Activated naive CD8-positive, alpha-beta T cell treated with anti-CD3 and anti-CD28 coated beads, Interleukin-2, amount 50 U/mL, for 16 hours (primary cell): ENCODE data around the gene TPCN2.

Experiments
- DNase-seq: peaks from one replicate; pipeline ENCODE4 v3.0.0-alpha.2; 2020; ENCODE audit warnings: low read depth, low spot score

The TPCN2 gene

DNA sequence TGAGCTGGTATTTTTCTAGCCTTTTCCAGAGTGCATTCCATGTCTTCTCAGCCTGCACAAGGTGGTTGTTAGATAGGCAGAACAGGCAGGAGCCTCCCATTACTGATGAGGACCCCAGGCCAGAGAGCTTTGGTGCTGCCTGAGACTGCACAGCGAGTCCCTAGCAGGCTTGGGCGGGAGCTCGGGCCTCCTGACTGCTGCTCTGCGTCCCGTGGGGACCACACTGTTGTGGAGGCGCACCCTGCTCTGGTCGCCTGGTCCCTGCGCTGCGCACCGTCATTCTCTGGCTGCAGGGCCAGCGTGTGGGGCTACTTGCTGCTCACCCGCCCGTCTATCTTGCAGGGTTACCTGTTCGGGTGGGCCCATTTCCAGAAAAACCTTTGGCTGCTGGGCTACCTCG lies 8.5 kb downstream of the TPCN2 start:
- DNase-seq, result no peak

GRCh38 chr11:69057801-69058200 lies 9.1 kb downstream of the TPCN2 start:
- DNase-seq, result no peak

GRCh38 chr11:69058511-69059270 lies 10.0 kb downstream of the TPCN2 start:
- no peak for DNase-seq

- DNase-seq, result no peak
Measured at GRCh38 chr11:69059429-69059828, 10.7 kb downstream of the TPCN2 start.

- DNase-seq, result no peak
Measured at GRCh38 chr11:69059985-69060384, 11.3 kb downstream of the TPCN2 start.

- DNase-seq, result no peak
Measured at GRCh38 chr11:69060806-69061712, 12.3 kb downstream of the TPCN2 start.

- no peak for DNase-seq
Measured at GRCh38 chr11:69061713-69062053, 13.0 kb downstream of the TPCN2 start.

DNA sequence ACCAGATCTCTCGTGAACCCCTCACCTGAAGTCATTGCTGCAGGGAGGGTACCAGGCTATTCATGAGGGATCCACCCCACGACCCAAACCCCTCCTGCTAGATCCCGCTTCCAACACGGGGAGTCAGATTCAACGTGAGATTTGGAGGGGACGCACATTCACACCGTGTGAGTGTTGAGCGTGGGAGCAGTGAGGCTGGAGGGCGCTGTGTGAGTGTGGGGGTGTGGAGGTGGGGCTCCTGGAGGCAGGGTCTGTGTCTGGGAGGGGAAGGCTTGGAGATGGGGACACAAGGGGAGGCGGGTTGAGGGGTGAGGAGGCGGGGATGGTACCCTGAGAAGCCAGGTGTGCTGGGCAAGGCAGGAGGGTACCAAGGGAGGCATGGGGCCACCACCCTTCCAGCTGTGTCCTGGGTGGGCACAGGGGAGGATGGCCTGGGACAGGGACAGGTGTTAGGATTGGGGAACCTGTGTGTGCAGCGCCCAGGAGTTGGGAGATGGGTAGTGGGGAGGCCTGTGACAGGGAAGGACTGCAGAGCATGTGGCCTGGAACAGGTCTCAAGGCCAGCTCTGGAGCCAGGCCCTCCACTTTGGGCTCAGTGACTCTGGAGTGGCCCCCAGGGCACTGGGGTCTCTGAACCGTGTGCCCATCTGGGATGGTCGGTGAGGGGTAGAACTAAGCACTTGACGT lies 13.6 kb downstream of the TPCN2 start:
- DNase-seq, result no peak

- no peak for DNase-seq
Measured at GRCh38 chr11:69062873-69063651, 14.3 kb downstream of the TPCN2 start.

DNA sequence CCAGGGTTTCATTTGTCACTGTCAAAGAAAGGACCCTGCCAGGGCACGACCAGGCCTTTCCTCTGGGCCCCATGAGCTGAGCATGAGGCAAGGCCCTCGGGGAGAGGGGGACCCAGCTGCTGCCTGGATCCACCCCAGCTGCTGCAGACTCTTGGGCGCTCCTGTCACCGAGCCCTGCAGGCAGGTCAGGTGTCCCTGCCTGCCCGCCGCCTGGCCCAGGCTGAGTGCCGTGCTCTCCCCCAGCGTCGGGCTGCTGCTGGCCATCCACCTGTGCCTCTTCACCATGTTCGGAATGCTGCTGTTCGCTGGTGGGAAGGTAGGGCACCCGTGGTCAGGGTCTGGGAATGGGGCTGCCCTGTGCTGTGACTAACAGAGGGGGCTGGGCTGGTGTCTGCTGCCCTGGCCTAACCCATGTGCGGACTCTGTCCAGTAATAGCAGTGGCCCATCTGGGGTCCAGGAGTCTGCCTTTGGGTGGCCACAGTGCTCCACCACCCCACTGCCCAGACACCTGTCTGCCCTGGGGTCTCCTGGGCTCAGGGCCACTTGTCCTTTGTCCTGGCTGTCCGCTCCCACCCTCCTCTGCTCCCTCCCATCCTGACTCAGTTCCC lies 15.0 kb downstream of the TPCN2 start:
- no peak for DNase-seq

DNA sequence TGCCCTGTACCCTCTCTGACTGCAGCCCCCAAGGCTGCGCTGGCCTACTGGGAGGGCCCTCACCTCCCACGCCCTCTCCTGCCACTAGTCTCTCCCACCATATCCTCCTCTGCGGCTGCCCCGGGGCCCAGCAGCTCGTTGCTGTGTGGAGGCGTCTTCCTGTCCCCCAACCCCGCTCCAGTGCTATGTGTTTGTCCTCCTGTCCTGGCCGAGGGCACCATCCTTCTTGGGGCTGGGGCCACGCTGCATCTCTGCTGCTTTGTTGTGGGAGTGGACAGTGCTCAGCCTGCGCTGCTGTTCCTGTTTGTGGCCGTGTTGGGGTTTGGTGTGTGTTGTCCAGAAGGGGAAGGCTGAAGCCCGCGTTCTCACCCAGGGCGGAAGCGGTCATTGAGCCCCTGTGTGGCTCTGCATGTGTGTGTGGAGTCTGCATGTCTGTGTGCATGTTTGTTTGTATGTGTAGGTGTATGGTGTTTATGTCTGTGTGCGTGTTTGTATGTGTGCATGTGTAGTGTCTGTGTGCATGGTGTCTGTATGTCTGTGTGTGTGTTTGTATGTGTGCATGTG lies 15.7 kb downstream of the TPCN2 start:
- no peak for DNase-seq

- DNase-seq, result no peak
Measured at GRCh38 chr11:69065147-69065710, 16.5 kb downstream of the TPCN2 start.

GRCh38 chr11:69066122-69067112 lies 17.7 kb downstream of the TPCN2 start:
- no peak for DNase-seq

DNA sequence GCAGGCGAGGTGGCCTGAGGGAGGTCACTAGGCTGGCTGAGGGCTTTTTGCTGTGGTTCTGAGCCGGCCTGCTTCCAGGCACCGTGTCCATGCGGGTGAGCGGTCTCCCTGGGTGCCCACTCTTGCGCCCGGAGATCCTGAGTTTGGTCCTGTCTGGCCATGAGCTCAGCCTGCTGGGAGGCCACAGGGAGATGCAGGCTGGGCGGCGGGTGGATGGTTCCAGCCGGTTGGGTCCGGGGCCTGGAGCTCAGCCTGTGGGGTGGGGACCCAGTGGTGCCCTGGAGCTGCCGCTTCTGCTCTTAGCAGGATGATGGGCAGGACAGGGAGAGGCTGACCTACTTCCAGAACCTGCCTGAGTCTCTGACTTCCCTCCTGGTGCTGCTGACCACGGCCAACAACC lies 18.5 kb downstream of the TPCN2 start:
- no peak for DNase-seq

- no peak for DNase-seq
Measured at GRCh38 chr11:69071086-69071800, 22.5 kb downstream of the TPCN2 start.

- DNase-seq, result no peak
Measured at GRCh38 chr11:69071956-69072355, 23.2 kb downstream of the TPCN2 start.

GRCh38 chr11:69073469-69073868 lies 24.7 kb downstream of the TPCN2 start:
- DNase-seq, result no peak

GRCh38 chr11:69074375-69075140 lies 25.8 kb downstream of the TPCN2 start:
- DNase-seq, result no peak
